H9 (cell line): Measurements from ENCODE around the gene TRPV4. TPM values are rescaled to one million over a fixed set of nuclear protein-coding genes. Genes with fewer than 3 reads are reported as not detected.

Experiments used
- DNase-seq: peaks from one replicate; pipeline ENCODE4 v3.0.0-alpha.2; 2017
- H2AFZ ChIP-seq: one replicate; pipeline ENCODE4 v1.6.1; 2013; ENCODE audit warnings: mild to moderate bottlenecking, low read length, control low read depth, moderate library complexity
- H2AK5ac ChIP-seq: 2 replicates; pipeline ENCODE4 v1.6.1; 2013; ENCODE audit warnings: low read length, control low read depth, mixed read lengths; ENCODE audit not compliant: insufficient read length
- H2BK120ac ChIP-seq: one replicate; pipeline ENCODE4 v1.6.1; 2013; ENCODE audit warnings: low read depth, mild to moderate bottlenecking, low read length, control low read depth, inconsistent platforms; ENCODE audit not compliant: poor library complexity, severe bottlenecking
- H2BK12ac ChIP-seq: 2 replicates; pipeline ENCODE4 v1.6.1; 2013; ENCODE audit warnings: low read length, control low read depth, mixed read lengths, low read depth; ENCODE audit not compliant: insufficient read length
- H2BK15ac ChIP-seq: 2 replicates; pipeline ENCODE4 v1.6.1; 2013; ENCODE audit warnings: low read depth, low read length, control low read depth
- H2BK20ac ChIP-seq: one replicate; pipeline ENCODE4 v1.6.1; 2013; ENCODE audit warnings: low read depth, mild to moderate bottlenecking, low read length, control low read depth, inconsistent platforms; ENCODE audit not compliant: poor library complexity, severe bottlenecking
- H2BK5ac ChIP-seq: 2 replicates; pipeline ENCODE4 v1.6.1; 2013; ENCODE audit warnings: low read length, control low read depth, mixed read lengths; ENCODE audit not compliant: insufficient read length
- H3K14ac ChIP-seq: 2 replicates; pipeline ENCODE4 v1.6.1; 2013; ENCODE audit warnings: low read length, control low read depth; ENCODE audit not compliant: insufficient read depth
- H3K18ac ChIP-seq: 2 replicates; pipeline ENCODE4 v1.6.1; 2013; ENCODE audit warnings: low read depth, mild to moderate bottlenecking, mixed read lengths, low read length, control low read depth; ENCODE audit not compliant: insufficient read length
- H3K23ac ChIP-seq: 2 replicates; pipeline ENCODE4 v1.6.1; 2013; ENCODE audit warnings: low read length, control low read depth, mixed read lengths, low read depth; ENCODE audit not compliant: insufficient read length
- H3K23me2 ChIP-seq: 2 replicates; pipeline ENCODE4 v1.6.1; 2013; ENCODE audit warnings: low read depth, mild to moderate bottlenecking, mixed read lengths, low read length, control low read depth; ENCODE audit not compliant: insufficient read length, poor library complexity, severe bottlenecking
- H3K27ac ChIP-seq: 2 replicates; pipeline ENCODE4 v1.5.1; 2013; ENCODE audit warnings: low read length, control low read depth, mixed read lengths, low read depth; ENCODE audit not compliant: insufficient read length
- H3K27me3 ChIP-seq: 2 replicates; pipeline ENCODE4 v1.6.1; 2013; ENCODE audit warnings: low read length, control low read depth, inconsistent platforms; ENCODE audit not compliant: insufficient read depth
- H3K4ac ChIP-seq: 2 replicates; pipeline ENCODE4 v1.6.1; 2013; ENCODE audit warnings: low read depth, mild to moderate bottlenecking, control low read depth, inconsistent platforms, low read length, moderate library complexity
- H3K4me1 ChIP-seq: 2 replicates; pipeline ENCODE4 v1.6.1; 2013; ENCODE audit warnings: low read length, control low read depth, inconsistent platforms; ENCODE audit not compliant: insufficient read depth
- H3K4me2 ChIP-seq: 2 replicates; pipeline ENCODE4 v1.6.1; 2013; ENCODE audit warnings: low read length, control low read depth, mixed read lengths; ENCODE audit not compliant: insufficient read length, insufficient read depth
- H3K56ac ChIP-seq: 2 replicates; pipeline ENCODE4 v1.6.1; 2013; ENCODE audit warnings: low read depth, mild to moderate bottlenecking, mixed read lengths, low read length, control low read depth; ENCODE audit not compliant: insufficient read length
- H3K79me1 ChIP-seq: 2 replicates; pipeline ENCODE4 v1.6.1; 2013; ENCODE audit warnings: low read depth, mild to moderate bottlenecking, moderate library complexity, low read length, control low read depth, inconsistent platforms; ENCODE audit not compliant: insufficient read depth, poor library complexity, severe bottlenecking
- H3K79me2 ChIP-seq: 2 replicates; pipeline ENCODE4 v1.6.1; 2013; ENCODE audit warnings: low read length, control low read depth, inconsistent platforms; ENCODE audit not compliant: insufficient read depth
- H3K9ac ChIP-seq: 2 replicates; pipeline ENCODE4 v1.6.1; 2013; ENCODE audit warnings: low read length, control low read depth, mixed read lengths; ENCODE audit not compliant: insufficient read length; ENCODE audit errors: extremely low read depth
- H3K9me3 ChIP-seq: one replicate; pipeline ENCODE4 v1.6.1; 2013; ENCODE audit warnings: low read depth, low read length, inconsistent platforms; ENCODE audit not compliant: control insufficient read depth
- H3T11ph ChIP-seq: one replicate; pipeline ENCODE4 v1.6.1; 2013; ENCODE audit warnings: mild to moderate bottlenecking, low read length, control low read depth, inconsistent platforms
- H4K20me1 ChIP-seq: one replicate; pipeline ENCODE4 v1.6.1; 2013; ENCODE audit not compliant: control insufficient read depth, insufficient read length, insufficient read depth
- H4K5ac ChIP-seq: 2 replicates; pipeline ENCODE4 v1.6.1; 2013; ENCODE audit warnings: low read depth, mild to moderate bottlenecking, mixed read lengths, low read length, control low read depth; ENCODE audit not compliant: insufficient read length
- H4K8ac ChIP-seq: replicated peaks from 2 replicates; pipeline ENCODE4 v1.6.1; 2013; ENCODE audit warnings: low read length, control low read depth, mixed read lengths, low read depth; ENCODE audit not compliant: insufficient read length
- H4K91ac ChIP-seq: 2 replicates; pipeline ENCODE4 v1.6.1; 2013; ENCODE audit warnings: low read depth, mild to moderate bottlenecking, moderate library complexity, mixed read lengths, low read length, control low read depth; ENCODE audit not compliant: insufficient read length
- H3K27ac Mint-ChIP-seq, 3 experiments: 2 replicates in 2 of 3; 3 replicates in 1 of 3; pipeline ENCODE4 v1.8.0; 2020 to 2021; ENCODE audit warnings: mixed read lengths in 3 of 3, mild to moderate bottlenecking in 1 of 3, moderate library complexity in 1 of 3
- H3K27me3 Mint-ChIP-seq: 2 replicates; pipeline ENCODE4 v1.8.0; 2021; ENCODE audit warnings: low read depth, mild to moderate bottlenecking, moderate library complexity, mixed read lengths
- H3K36me3 Mint-ChIP-seq, 3 experiments: 2 replicates in 2 of 3; 3 replicates in 1 of 3; pipeline ENCODE4 v1.8.0; 2020 to 2021; ENCODE audit warnings: low read depth in 3 of 3, mixed read lengths in 3 of 3; ENCODE audit not compliant: insufficient read depth in 1 of 3
- H3K4me1 Mint-ChIP-seq, 2 experiments: 2 replicates each; pipeline ENCODE4 v1.8.0; 2020; ENCODE audit warnings: mixed read lengths in 2 of 2
- H3K4me3 Mint-ChIP-seq, 2 experiments: 2 replicates in 1 of 2; 3 replicates in 1 of 2; pipeline ENCODE4 v1.8.0; 2020 to 2021; ENCODE audit warnings: mild to moderate bottlenecking in 2 of 2, mixed read lengths in 2 of 2, moderate library complexity in 1 of 2
- H3K9me3 Mint-ChIP-seq, 2 experiments: 2 replicates in 1 of 2; 3 replicates in 1 of 2; pipeline ENCODE4 v1.8.0; 2020; ENCODE audit warnings: mild to moderate bottlenecking in 2 of 2, mixed read lengths in 2 of 2, moderate library complexity in 1 of 2
- WGBS: extraction: QIAGEN DNeasy Blood & Tissue Kit; methylation state at CpG from one replicate; pipeline ENCODE4 v1.1.7; 2013; ENCODE audit warnings: missing lambda C conversion rate, low lambda C conversion rate, mixed read lengths; ENCODE audit not compliant: insufficient read length; ENCODE audit errors: extremely low coverage; 5-methylcytosine and 5-hydroxymethylcytosine counted together
- total RNA-seq: library from RNA; stranded (reverse); gene quantifications from 2 replicates; pipeline ENCODE4 v1.2.1, GENCODE V29; 2021
- TF ChIP-seq, protein P1 (sequence below): fragments of 200-600 bp; sonication (generic); conservative IDR thresholded peaks from 3 replicates; pipeline ENCODE4 v1.8.0; 2021; ENCODE audit warnings: antibody characterized with exemption, mild to moderate bottlenecking

TRPV4 gene
- total RNA-seq, 1 experiment from 2014 or later: 4.9 TPM

DNA sequence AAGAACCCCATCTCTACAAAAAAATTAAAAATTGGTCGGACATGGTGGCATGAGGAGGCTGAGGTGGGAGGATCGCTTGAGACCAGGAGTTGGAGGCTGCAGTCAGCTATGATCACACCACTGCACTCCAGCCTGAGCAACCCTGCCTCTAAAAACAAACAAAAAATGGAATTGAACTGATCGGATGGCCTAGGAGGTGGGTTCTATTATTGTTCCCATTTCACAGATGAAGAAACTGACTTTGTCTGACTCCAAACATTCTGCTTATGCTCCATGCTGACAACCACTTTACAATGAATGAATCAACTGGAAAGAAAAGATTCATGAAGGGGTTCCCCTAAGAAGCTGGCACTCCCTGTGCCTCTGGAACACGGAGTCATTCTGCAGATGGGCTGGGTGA is 47.3 kb downstream of the TRPV4 start:
- H3K4me1 ChIP-seq: no peaks in the 10 kb centered on the region
- no peaks in the 10 kb centered on the region for H4K20me1 ChIP-seq
- no peak overlapping the region for H3K23ac ChIP-seq
- H3K79me1 ChIP-seq: no peaks in the 10 kb centered on the region
- H3K18ac ChIP-seq: no peak overlapping the region
- no peak overlapping the region for H2BK15ac ChIP-seq
- Mint-ChIP-seq H3K27ac (no peak overlapping the region), H3K4me3 (no peak overlapping the region), H3K36me3 (peaks cover 2 to 18% (median 6%) of the 10 kb centered on the region in 3 experiments; a peak in 3 of 7 replicates), H3K4me1 (peaks cover 5 to 8% of the 10 kb centered on the region in 2 experiments; a peak in 3 of 4 replicates), H3K27me3 (peaks cover 2% of the 10 kb centered on the region; the same call in 1 of the 2 replicates), H3K9me3 (peaks cover 2 to 3% of the 10 kb centered on the region in 2 experiments; a peak in 1 of 5 replicates)
- no peak overlapping the region for H3K27ac ChIP-seq
- H2AFZ ChIP-seq: no peak overlapping the region
- no CpG with 5 or more reads among the region's 4 CpGs for WGBS
- no peak overlapping the region for H2BK120ac ChIP-seq
- no peaks in the 10 kb centered on the region for H3K9me3 ChIP-seq
- H3K9ac ChIP-seq: no peak overlapping the region
- H4K5ac ChIP-seq: no peak overlapping the region
- no peak overlapping the region for H2AK5ac ChIP-seq
- no peak for DNase-seq
- H2BK20ac ChIP-seq: no peak overlapping the region
- H3K23me2 ChIP-seq: peaks cover 3% of the 10 kb centered on the region
- no peak overlapping the region for H3K4me2 ChIP-seq
- H3K27me3 ChIP-seq: no peaks in the 10 kb centered on the region
- no peak overlapping the region for H3K14ac ChIP-seq
- H4K8ac ChIP-seq: no peak overlapping the region
- TF ChIP-seq, protein P1, sequence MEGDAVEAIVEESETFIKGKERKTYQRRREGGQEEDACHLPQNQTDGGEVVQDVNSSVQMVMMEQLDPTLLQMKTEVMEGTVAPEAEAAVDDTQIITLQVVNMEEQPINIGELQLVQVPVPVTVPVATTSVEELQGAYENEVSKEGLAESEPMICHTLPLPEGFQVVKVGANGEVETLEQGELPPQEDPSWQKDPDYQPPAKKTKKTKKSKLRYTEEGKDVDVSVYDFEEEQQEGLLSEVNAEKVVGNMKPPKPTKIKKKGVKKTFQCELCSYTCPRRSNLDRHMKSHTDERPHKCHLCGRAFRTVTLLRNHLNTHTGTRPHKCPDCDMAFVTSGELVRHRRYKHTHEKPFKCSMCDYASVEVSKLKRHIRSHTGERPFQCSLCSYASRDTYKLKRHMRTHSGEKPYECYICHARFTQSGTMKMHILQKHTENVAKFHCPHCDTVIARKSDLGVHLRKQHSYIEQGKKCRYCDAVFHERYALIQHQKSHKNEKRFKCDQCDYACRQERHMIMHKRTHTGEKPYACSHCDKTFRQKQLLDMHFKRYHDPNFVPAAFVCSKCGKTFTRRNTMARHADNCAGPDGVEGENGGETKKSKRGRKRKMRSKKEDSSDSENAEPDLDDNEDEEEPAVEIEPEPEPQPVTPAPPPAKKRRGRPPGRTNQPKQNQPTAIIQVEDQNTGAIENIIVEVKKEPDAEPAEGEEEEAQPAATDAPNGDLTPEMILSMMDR: no peak
- no peak overlapping the region for H2BK5ac ChIP-seq
- H3K56ac ChIP-seq: no peak overlapping the region
- no peak overlapping the region for H4K91ac ChIP-seq
- H3T11ph ChIP-seq: no peak overlapping the region
- H2BK12ac ChIP-seq: no peak overlapping the region
- no peak overlapping the region for H3K4ac ChIP-seq
- no peaks in the 10 kb centered on the region for H3K79me2 ChIP-seq
